ENCODE data around the gene RPS6KA5.

The RPS6KA5 gene

GRCh38 chr14:90924621-90925340 lies 135.7 kb downstream of the RPS6KA5 start:
- no peak overlapping the region for H3K4me3 ChIP-seq (ENCODE audit: control insufficient read depth, low read depth, low read length)
- TF ChIP-seq, protein P1, sequence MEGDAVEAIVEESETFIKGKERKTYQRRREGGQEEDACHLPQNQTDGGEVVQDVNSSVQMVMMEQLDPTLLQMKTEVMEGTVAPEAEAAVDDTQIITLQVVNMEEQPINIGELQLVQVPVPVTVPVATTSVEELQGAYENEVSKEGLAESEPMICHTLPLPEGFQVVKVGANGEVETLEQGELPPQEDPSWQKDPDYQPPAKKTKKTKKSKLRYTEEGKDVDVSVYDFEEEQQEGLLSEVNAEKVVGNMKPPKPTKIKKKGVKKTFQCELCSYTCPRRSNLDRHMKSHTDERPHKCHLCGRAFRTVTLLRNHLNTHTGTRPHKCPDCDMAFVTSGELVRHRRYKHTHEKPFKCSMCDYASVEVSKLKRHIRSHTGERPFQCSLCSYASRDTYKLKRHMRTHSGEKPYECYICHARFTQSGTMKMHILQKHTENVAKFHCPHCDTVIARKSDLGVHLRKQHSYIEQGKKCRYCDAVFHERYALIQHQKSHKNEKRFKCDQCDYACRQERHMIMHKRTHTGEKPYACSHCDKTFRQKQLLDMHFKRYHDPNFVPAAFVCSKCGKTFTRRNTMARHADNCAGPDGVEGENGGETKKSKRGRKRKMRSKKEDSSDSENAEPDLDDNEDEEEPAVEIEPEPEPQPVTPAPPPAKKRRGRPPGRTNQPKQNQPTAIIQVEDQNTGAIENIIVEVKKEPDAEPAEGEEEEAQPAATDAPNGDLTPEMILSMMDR (IDR thresholded peaks at IDR 0.05; ENCODE audit: control insufficient read depth, insufficient read depth, low read depth, low read length, missing control alignments), result no peak
- peak; percentile 28 for DNase-seq (ENCODE audit: low read depth)

DNA sequence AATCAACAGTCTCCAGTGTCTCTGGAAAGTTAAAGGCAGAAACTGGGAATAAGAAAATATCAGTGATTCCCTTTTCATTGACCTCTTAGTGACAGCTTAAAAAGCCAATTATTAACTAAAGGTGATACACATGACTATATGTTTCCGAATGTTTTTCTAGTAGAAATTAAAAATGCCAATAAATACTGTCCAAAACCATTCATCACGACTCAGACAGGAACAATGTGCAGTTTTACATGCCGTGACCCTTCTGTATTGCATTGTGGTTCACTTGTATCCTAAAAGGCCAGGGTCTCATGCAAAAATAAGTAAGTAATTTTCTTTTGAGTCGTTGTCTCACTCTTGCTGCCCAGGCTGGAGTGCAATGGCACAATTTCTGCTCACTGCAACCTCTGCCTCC lies 138.3 kb downstream of the RPS6KA5 start:
- TF ChIP-seq, protein P1 (IDR thresholded peaks at IDR 0.05; ENCODE audit: control insufficient read depth, insufficient read depth, low read depth, low read length, missing control alignments), result no peak
- no peak for DNase-seq (ENCODE audit: low read depth)
- no peak overlapping the region for H3K4me3 ChIP-seq (ENCODE audit: control insufficient read depth, low read depth, low read length)

GRCh38 chr14:90911121-90911520 lies 149.3 kb downstream of the RPS6KA5 start:
- TF ChIP-seq, protein P1 (IDR thresholded peaks at IDR 0.05; ENCODE audit: control insufficient read depth, insufficient read depth, low read depth, low read length, missing control alignments), result no peak
- DNase-seq (ENCODE audit: low read depth), result no peak
- no peak overlapping the region for H3K4me3 ChIP-seq (ENCODE audit: control insufficient read depth, low read depth, low read length)

GRCh38 chr14:90907178-90907577 lies 153.3 kb downstream of the RPS6KA5 start:
- H3K4me3 ChIP-seq (ENCODE audit: control insufficient read depth, low read depth, low read length), result no peak overlapping the region
- TF ChIP-seq, protein P1 (IDR thresholded peaks at IDR 0.05; ENCODE audit: control insufficient read depth, insufficient read depth, low read depth, low read length, missing control alignments), result no peak
- no peak for DNase-seq (ENCODE audit: low read depth)

DNA sequence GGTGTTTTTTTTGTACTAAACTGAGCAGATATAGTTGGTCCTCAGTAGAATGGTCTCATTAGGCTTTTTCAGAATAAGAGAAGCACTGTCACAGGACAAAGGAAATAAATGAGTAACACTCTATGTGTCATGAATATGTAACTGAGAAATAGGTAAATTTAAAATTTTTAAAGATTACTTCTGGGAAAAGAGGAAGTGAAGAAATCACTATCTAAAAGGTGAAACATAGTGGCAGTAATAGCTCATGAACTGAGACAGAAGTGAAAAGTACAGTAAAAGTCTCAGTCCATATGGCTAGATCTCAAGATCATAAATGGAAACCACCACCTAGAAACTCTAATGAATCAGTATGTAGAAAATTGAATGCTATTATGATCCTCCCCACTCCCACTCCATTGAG lies 154.9 kb downstream of the RPS6KA5 start:
- TF ChIP-seq, protein P1 (IDR thresholded peaks at IDR 0.05; ENCODE audit: control insufficient read depth, insufficient read depth, low read depth, low read length, missing control alignments), result no peak
- no peak overlapping the region for H3K4me3 ChIP-seq (ENCODE audit: control insufficient read depth, low read depth, low read length)
- no peak for DNase-seq (ENCODE audit: low read depth)

DNA sequence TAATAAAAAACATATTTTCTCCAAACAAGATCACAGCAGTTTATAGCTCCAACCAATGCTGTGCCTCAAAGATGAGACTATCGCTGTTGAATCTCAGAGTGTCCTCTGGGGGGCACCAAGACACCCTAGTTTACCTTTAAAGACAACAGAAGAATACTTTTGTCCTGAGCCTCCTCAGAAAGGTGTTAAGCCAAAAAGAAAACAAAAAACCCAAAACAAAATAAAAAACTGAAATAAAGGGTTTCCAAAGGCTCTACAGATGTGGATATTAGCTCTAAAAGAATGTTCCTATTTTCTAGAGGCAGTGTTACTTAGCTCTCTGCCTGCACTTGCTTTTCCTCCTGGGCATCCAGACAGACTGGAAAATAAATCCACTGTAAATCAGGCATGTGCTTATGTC lies 157.3 kb downstream of the RPS6KA5 start:
- TF ChIP-seq, protein P1 (IDR thresholded peaks at IDR 0.05; ENCODE audit: control insufficient read depth, insufficient read depth, low read depth, low read length, missing control alignments), result peak; percentile 70
- DNase-seq (ENCODE audit: low read depth), result peak; percentile 8
- no peak overlapping the region for H3K4me3 ChIP-seq (ENCODE audit: control insufficient read depth, low read depth, low read length)

Data from AG09309 (cell line).